DOHH2 (cell line): ENCODE measurements around the gene LRRC1.

ENCODE experiments used
- H3F3A ChIP-seq: fragments of 200-600 bp; sonication (generic), shearing (Covaris generic); 2 replicates; pipeline ENCODE4 v1.6.0; 2016; ENCODE audit warnings: antibody characterized with exemption, mild to moderate bottlenecking; ENCODE audit not compliant: control insufficient read depth, insufficient read depth
- H3K27ac ChIP-seq: fragments of 200-600 bp; sonication (generic); 2 replicates; pipeline ENCODE4 v1.5.1; 2014; ENCODE audit warnings: low read depth, mild to moderate bottlenecking, low read length, moderate library complexity
- H3K27me3 ChIP-seq: fragments of 200-600 bp; sonication (generic); 2 replicates; pipeline ENCODE4 v1.6.1; 2014; ENCODE audit warnings: mild to moderate bottlenecking, low read length, mixed read lengths; ENCODE audit not compliant: control insufficient read depth
- H3K36me3 ChIP-seq: fragments of 200-600 bp; sonication (generic); 2 replicates; pipeline ENCODE4 v1.6.1; 2014; ENCODE audit warnings: mild to moderate bottlenecking, low read length, moderate library complexity, mixed read lengths; ENCODE audit not compliant: control insufficient read depth
- H3K4me1 ChIP-seq: fragments of 200-600 bp; sonication (generic); 2 replicates; pipeline ENCODE4 v1.6.1; 2014; ENCODE audit warnings: mild to moderate bottlenecking, low read length, mixed read lengths; ENCODE audit not compliant: control insufficient read depth
- H3K4me2 ChIP-seq: fragments of 200-600 bp; sonication (generic); 2 replicates; pipeline ENCODE4 v1.6.0; 2014; ENCODE audit warnings: mild to moderate bottlenecking, low read length, moderate library complexity
- H3K4me3 ChIP-seq: fragments of 200-600 bp; sonication (generic); 2 replicates; pipeline ENCODE4 v1.5.1; 2014; ENCODE audit warnings: mild to moderate bottlenecking, low read length, mixed read lengths
- H3K79me2 ChIP-seq: fragments of 200-600 bp; sonication (generic); 2 replicates; pipeline ENCODE4 v1.6.1; 2014; ENCODE audit warnings: mild to moderate bottlenecking, low read length, mixed read lengths; ENCODE audit not compliant: control insufficient read depth
- H3K9me2 ChIP-seq: fragments of 200-600 bp; sonication (generic); replicated peaks from 2 replicates; pipeline ENCODE4 v1.6.1; 2014; ENCODE audit warnings: mild to moderate bottlenecking, low read length, mixed read lengths; ENCODE audit not compliant: control insufficient read depth
- H3K9me3 ChIP-seq: fragments of 200-600 bp; sonication (generic); 2 replicates; pipeline ENCODE4 v1.6.1; 2014; ENCODE audit warnings: antibody characterized with exemption, low read length, mixed read lengths; ENCODE audit not compliant: control insufficient read depth, insufficient read depth
- H4K20me1 ChIP-seq: fragments of 200-600 bp; sonication (generic); 2 replicates; pipeline ENCODE4 v1.6.0; 2014; ENCODE audit warnings: low read depth, mild to moderate bottlenecking, antibody characterized with exemption, low read length, moderate library complexity; ENCODE audit not compliant: control insufficient read depth, insufficient read depth
- CTCF ChIP-seq: fragments of 200-600 bp; sonication (generic); IDR thresholded peaks from one replicate; pipeline ENCODE4 v1.5.1; 2014; ENCODE audit warnings: antibody characterized with exemption, mild to moderate bottlenecking, low read depth, low read length; ENCODE audit not compliant: poor library complexity, severe bottlenecking
- EZH2phosphoT487 ChIP-seq: fragments of 200-600 bp; sonication (generic); IDR thresholded peaks from 2 replicates; pipeline ENCODE4 v1.6.1; 2017; ENCODE audit warnings: borderline replicate concordance, mild to moderate bottlenecking, antibody characterized with exemption, low read length, moderate library complexity, mixed read lengths

Gene LRRC1

GRCh38 chr6:53917464-53917842 lies 122.6 kb downstream of the LRRC1 start:
- Histone ChIP-seq H3K4me2 (no peak overlapping the region), H3K27ac (no peak overlapping the region), H3K9me2 (no peaks in the 10 kb centered on the region), H4K20me1 (no peaks in the 10 kb centered on the region), H3K4me3 (no peak overlapping the region), H3K79me2 (no peaks in the 10 kb centered on the region), H3K36me3 (no peaks in the 10 kb centered on the region), H3K4me1 (no peaks in the 10 kb centered on the region), H3K9me3 (no peaks in the 10 kb centered on the region), H3F3A (no peaks in the 10 kb centered on the region), H3K27me3 (no peaks in the 10 kb centered on the region)
- TF ChIP-seq CTCF (no peak), EZH2phosphoT487 (no peak)

GRCh38 chr6:53918854-53919510 lies 124.2 kb downstream of the LRRC1 start:
- H3K4me1 ChIP-seq: no peaks in the 10 kb centered on the region
- no peak overlapping the region for H3K4me2 ChIP-seq
- no peaks in the 10 kb centered on the region for H4K20me1 ChIP-seq
- TF ChIP-seq EZH2phosphoT487: no peak
- TF ChIP-seq CTCF: no peak
- no peaks in the 10 kb centered on the region for H3K27me3 ChIP-seq
- H3K36me3 ChIP-seq: no peaks in the 10 kb centered on the region
- H3F3A ChIP-seq: no peaks in the 10 kb centered on the region
- H3K9me3 ChIP-seq: no peaks in the 10 kb centered on the region
- no peak overlapping the region for H3K27ac ChIP-seq
- no peaks in the 10 kb centered on the region for H3K9me2 ChIP-seq
- no peak overlapping the region for H3K4me3 ChIP-seq
- H3K79me2 ChIP-seq: no peaks in the 10 kb centered on the region

GRCh38 chr6:53919881-53920360 lies 125.1 kb downstream of the LRRC1 start:
- H3K27me3 ChIP-seq: no peaks in the 10 kb centered on the region
- no peaks in the 10 kb centered on the region for H3F3A ChIP-seq
- no peaks in the 10 kb centered on the region for H3K36me3 ChIP-seq
- H3K27ac ChIP-seq: no peak overlapping the region
- H3K79me2 ChIP-seq: no peaks in the 10 kb centered on the region
- no peaks in the 10 kb centered on the region for H3K9me2 ChIP-seq
- no peak overlapping the region for H3K4me2 ChIP-seq
- no peaks in the 10 kb centered on the region for H3K9me3 ChIP-seq
- no peak for TF ChIP-seq CTCF
- no peak for TF ChIP-seq EZH2phosphoT487
- no peak overlapping the region for H3K4me3 ChIP-seq
- H3K4me1 ChIP-seq: no peaks in the 10 kb centered on the region
- H4K20me1 ChIP-seq: no peaks in the 10 kb centered on the region
